CD4-positive, alpha-beta T cell (primary cell): ENCODE data around the gene MBOAT2. TPM values are rescaled to one million over a fixed set of nuclear protein-coding genes. Genes with fewer than 3 reads are reported as not detected.
"Not testable (repeated sequence)": the region's sequence is repeated elsewhere in the genome, so short reads cannot be mapped to it uniquely, and the experiment has no call there.

Experiments used
- ATAC-seq: fragments of 200-7000 bp; cut with Tn5 transposase; one replicate; pipeline ENCODE4 v1.10.0; 2022; ENCODE audit warnings: mild to moderate bottlenecking; ENCODE audit not compliant: poor library complexity
- CTCF ChIA-PET: fragments of 350-600 bp; sonication (Branson Sonifier 250); formaldehyde crosslinking; loops from one replicate; lab custom pipeline; 2021; ENCODE audit warnings: antibody characterized with exemption, inconsistent platforms; lab: Charles Lee
- POLR2A ChIA-PET: fragments of 350-600 bp; sonication (Branson Sonifier 250); formaldehyde crosslinking; loops from one replicate; lab custom pipeline; 2021; ENCODE audit warnings: antibody characterized with exemption, inconsistent platforms; lab: Charles Lee
- DNase-seq, 14 experiments: peaks; one replicate each; pipeline ENCODE4 v3.0.0-alpha.2; 2013 to 2020; ENCODE audit warnings: mixed read lengths in 2 of 14
- H3K27ac ChIP-seq, 2 donors: one replicate each; pipeline versions ENCODE4 v1.5.1 to v1.7.0; 2013; ENCODE audit warnings: low read length in 2 of 2, low read depth in 1 of 2, mild to moderate bottlenecking in 1 of 2
- H3K27me3 ChIP-seq, 2 experiments: 1 replicate in 1 of 2; 2 replicates in 1 of 2; pipeline versions ENCODE4 v1.6.1 to v1.7.0; 2013; ENCODE audit warnings: low read length in 2 of 2, control low read depth in 1 of 2, mild to moderate bottlenecking in 1 of 2, moderate library complexity in 1 of 2; ENCODE audit not compliant: insufficient read depth in 2 of 2, control insufficient read depth in 1 of 2
- H3K36me3 ChIP-seq: one replicate; pipeline ENCODE4 v1.6.1; 2013; ENCODE audit warnings: low read length, control low read depth; ENCODE audit not compliant: insufficient read depth
- H3K4me1 ChIP-seq: one replicate; pipeline ENCODE4 v1.6.1; 2013; ENCODE audit warnings: low read length, control low read depth; ENCODE audit not compliant: insufficient read depth
- H3K4me3 ChIP-seq: one replicate; pipeline ENCODE4 v1.5.1; 2013; ENCODE audit warnings: mild to moderate bottlenecking, low read length, moderate library complexity
- H3K9me3 ChIP-seq, 2 experiments: 1 replicate in 1 of 2; 2 replicates in 1 of 2; pipeline versions ENCODE4 v1.6.1 to v1.7.0; 2013; ENCODE audit warnings: low read length in 2 of 2, mild to moderate bottlenecking in 2 of 2, control low read depth in 1 of 2, moderate library complexity in 1 of 2; ENCODE audit not compliant: control insufficient read depth in 1 of 2, insufficient read depth in 1 of 2
- H3K27ac Mint-ChIP-seq: one replicate; pipeline ENCODE4 v1.8.0; 2020; ENCODE audit warnings: mixed read lengths
- H3K27me3 Mint-ChIP-seq: one replicate; pipeline ENCODE4 v1.8.0; 2021; ENCODE audit warnings: mixed read lengths
- H3K36me3 Mint-ChIP-seq: one replicate; pipeline ENCODE4 v1.8.0; 2021; ENCODE audit warnings: low read depth, mixed read lengths
- H3K4me1 Mint-ChIP-seq: one replicate; pipeline ENCODE4 v1.8.0; 2021; ENCODE audit warnings: low read depth, mixed read lengths
- H3K4me3 Mint-ChIP-seq: one replicate; pipeline ENCODE4 v1.8.0; 2020; ENCODE audit warnings: mild to moderate bottlenecking, mixed read lengths
- H3K9me3 Mint-ChIP-seq: one replicate; pipeline ENCODE4 v1.8.0; 2020; ENCODE audit warnings: mixed read lengths
- CTCF ChIP-seq: fragments of 200-600 bp; IDR thresholded peaks from one replicate; pipeline ENCODE4 v1.8.0; 2022; ENCODE audit warnings: antibody characterized with exemption, mild to moderate bottlenecking
- intact Hi-C, 2 experiments: fragments of 100-400 bp; cut with DNase I in 1 of 2; cut with micrococcal nuclease in 1 of 2; formaldehyde crosslinking; loops; one replicate each; pipeline versions ENCODE4 v1.15.1 to v1.9.0; 2023 to 2025; cut with DNase I, micrococcal nuclease
- total RNA-seq, 174 experiments: library from RNA in 2 of 174; stranded (reverse) in 2 of 174; gene quantifications; one replicate each; pipeline ENCODE4 v1.2.3 and lab custom pipeline; 2021 to 2026

Gene MBOAT2
- total RNA-seq, 2 experiments from 2014 or later, result 1.9 to 2.0 TPM

DNA sequence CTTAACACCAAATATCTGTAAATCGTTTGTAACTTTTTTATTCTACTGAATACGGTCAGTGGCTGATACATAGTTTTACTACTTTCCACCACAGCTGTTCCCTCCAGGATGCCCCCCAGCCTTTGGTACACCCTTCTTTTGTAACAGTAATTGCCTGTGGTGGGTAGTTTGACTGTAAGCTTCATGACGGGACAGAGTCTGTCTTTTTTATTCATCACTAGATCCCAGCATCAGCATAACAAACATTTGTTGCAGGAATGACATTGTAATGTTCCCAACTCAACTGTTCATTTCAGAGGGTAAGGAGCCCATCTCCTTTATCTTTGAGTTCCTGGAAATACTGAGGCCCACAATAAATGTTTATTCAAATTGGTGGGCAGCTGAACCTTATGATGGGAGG, 67.5 kb downstream of the MBOAT2 start:
- POLR2A ChIA-PET, result no interaction called here
- CTCF ChIA-PET, result no interaction called here

GRCh38 chr2:8934338-8934737, 69.1 kb downstream of the MBOAT2 start:
- DNase-seq, result no peak
- Histone ChIP-seq H3K36me3 (no peaks in the 10 kb centered on the region), H3K4me1 (no peaks in the 10 kb centered on the region), H3K27ac (no peak overlapping the region), H3K4me3 (no peak overlapping the region), H3K9me3 (peaks cover 0 to 4% of the 10 kb centered on the region in 2 experiments), H3K27me3 (no peaks in the 10 kb centered on the region)
- no peak overlapping the region for H3K4me3 Mint-ChIP-seq
- no peaks in the 10 kb centered on the region for H3K27me3 Mint-ChIP-seq
- ChIA-PET POLR2A (no interaction called here), CTCF (no interaction called here)
- H3K27ac Mint-ChIP-seq, result no peak overlapping the region
- no peak for TF ChIP-seq CTCF
- intact Hi-C loops, result no loop called here
- no peaks in the 10 kb centered on the region for H3K4me1 Mint-ChIP-seq
- ATAC-seq, result no peak
- no peaks in the 10 kb centered on the region for H3K9me3 Mint-ChIP-seq
- H3K36me3 Mint-ChIP-seq, result no peaks in the 10 kb centered on the region

More for the DNA sequence above, 67.5 kb downstream of the MBOAT2 start:
- Histone ChIP-seq H3K4me3 (no peak overlapping the region), H3K27ac (no peak overlapping the region), H3K4me1 (no peaks in the 10 kb centered on the region), H3K36me3 (no peaks in the 10 kb centered on the region), H3K27me3 (no peaks in the 10 kb centered on the region), H3K9me3 (peaks cover 0 to 4% of the 10 kb centered on the region in 2 experiments)
- Mint-ChIP-seq H3K4me3 (no peak overlapping the region), H3K27me3 (no peaks in the 10 kb centered on the region), H3K4me1 (no peaks in the 10 kb centered on the region), H3K36me3 (no peaks in the 10 kb centered on the region), H3K9me3 (no peaks in the 10 kb centered on the region), H3K27ac (no peak overlapping the region)
- no peak for ATAC-seq
- no peak for TF ChIP-seq CTCF
- no peak for DNase-seq
- intact Hi-C loops, result no loop called here

- no peaks in the 10 kb centered on the region for H3K9me3 ChIP-seq
- no peak for TF ChIP-seq CTCF
- no peak overlapping the region for H3K4me3 Mint-ChIP-seq
- no peaks in the 10 kb centered on the region for H3K27me3 ChIP-seq
- H3K27me3 Mint-ChIP-seq, result no peaks in the 10 kb centered on the region
- H3K4me1 Mint-ChIP-seq, result no peaks in the 10 kb centered on the region
- ATAC-seq, result no peak
- POLR2A ChIA-PET, result no interaction called here
- H3K36me3 Mint-ChIP-seq, result no peaks in the 10 kb centered on the region
- CTCF ChIA-PET, result no interaction called here
- H3K27ac ChIP-seq, result no peak overlapping the region
- H3K36me3 ChIP-seq, result no peaks in the 10 kb centered on the region
- H3K9me3 Mint-ChIP-seq, result no peaks in the 10 kb centered on the region
- no peak for DNase-seq
- H3K27ac Mint-ChIP-seq, result no peak overlapping the region
- no peak overlapping the region for H3K4me3 ChIP-seq
- no peaks in the 10 kb centered on the region for H3K4me1 ChIP-seq
- intact Hi-C loops, result no loop called here
Measured at GRCh38 chr2:8932702-8933101, 70.8 kb downstream of the MBOAT2 start.

DNA sequence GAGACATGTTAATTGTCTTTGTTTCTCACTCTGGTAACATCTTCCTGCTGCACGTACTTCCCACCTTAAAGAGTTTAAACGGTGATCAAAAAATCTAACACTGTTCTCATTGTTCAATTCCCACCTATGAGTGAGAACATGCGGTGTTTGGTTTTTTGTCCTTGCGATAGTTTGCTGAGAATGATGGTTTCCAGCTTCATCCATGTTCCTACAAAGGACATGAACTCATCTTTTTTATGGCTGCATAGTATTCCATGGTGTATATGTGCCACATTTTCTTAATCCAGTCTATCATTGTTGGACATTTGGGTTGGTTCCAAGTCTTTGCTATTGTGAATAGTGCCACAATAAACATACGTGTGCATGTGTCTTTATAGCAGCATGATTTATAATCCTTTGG, 73.3 kb downstream of the MBOAT2 start:
- intact Hi-C loops, ATAC-seq, H3K36me3 Mint-ChIP-seq, POLR2A ChIA-PET, H3K4me1 Mint-ChIP-seq, DNase-seq, H3K27ac ChIP-seq, CTCF ChIA-PET, H3K4me1 ChIP-seq, H3K4me3 Mint-ChIP-seq, H3K9me3 ChIP-seq, H3K27ac Mint-ChIP-seq, H3K27me3 ChIP-seq, H3K36me3 ChIP-seq, H3K27me3 Mint-ChIP-seq, H3K4me3 ChIP-seq, H3K9me3 Mint-ChIP-seq: not testable (repeated sequence)
